NCI-H345 treated with DMSO at 0.1 percent for 48 hours (cell line): ENCODE results near the gene CISH.

Experiments
- DNase-seq: peaks from one replicate; lab custom pipeline; 2025; ENCODE audit not compliant: unreplicated experiment; lab: John Stamatoyannopoulos, UW

The CISH gene

DNA sequence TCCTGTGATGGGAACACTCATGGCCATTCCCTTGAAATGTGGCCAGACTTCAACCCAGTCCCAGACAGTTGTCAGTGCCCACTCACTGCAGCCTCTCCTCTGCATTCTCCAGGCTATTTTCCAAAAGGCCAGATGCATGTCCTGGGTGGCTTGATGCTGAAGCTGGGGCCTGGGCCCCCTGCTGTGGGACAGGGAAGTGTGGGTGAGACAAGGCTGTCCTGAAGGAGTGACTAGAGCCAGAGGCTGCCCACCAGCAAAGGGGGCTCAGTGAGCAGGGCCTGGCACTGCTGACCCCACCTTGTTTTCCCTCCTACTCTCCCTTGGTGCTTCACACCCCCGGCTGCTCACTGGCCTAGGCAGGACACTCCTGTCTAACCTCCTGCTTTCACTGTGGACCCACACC is 11.9 kb downstream of the CISH start:
- no peak for DNase-seq

DNA sequence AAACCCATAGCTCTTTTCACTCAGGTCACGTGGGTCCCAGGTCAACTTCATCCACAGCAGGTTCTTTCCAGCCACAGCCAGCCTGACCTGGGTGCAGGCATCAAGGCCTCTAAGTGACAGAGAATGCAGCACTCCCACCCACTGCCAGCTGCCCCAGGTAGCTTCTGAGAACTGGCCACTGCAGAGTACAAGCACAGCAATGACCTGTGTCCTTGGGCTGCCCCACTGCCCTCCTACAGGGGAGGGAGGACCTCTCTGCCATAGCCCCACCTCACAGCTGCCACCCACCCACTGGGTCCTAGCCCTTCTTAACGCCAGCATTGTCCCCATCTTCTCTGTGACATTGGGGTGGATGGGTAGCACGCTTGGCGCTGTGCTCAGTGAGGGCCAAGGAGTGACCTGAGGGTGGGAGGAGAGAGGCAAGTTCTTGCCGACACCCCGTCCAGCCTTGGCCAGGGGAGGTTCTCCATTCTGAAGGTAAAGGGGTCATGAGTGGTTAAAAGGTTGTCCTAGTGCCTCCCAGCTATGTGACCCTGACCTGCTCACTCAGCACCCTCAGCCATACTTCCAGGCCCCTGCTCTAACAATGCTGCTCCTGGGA is 12.4 kb downstream of the CISH start:
- DNase-seq = no peak

DNA sequence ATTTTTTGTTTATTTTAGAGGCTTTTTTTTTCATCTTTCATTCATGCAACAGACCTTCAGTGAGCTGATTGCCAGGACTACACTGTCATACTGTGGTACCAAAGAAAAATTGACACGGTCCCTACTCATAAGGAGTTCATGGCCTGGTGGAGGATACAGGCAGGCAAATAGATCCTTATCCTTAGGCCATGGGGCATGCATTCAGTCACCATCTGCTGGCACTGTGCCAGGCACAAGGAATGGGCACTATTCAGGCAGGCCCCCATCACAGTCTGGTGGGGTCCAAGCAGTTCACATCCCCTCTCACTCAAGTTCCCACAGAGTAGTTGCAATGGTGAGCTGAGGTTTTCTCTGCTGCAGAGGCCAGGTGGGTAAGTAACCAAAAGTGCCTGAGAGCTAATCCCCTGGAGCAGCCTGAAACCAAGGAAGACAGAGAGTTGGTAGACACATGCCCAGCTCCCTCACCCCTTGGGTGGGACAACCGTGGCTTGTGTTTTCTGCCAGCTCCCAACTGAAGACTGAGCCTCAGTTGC is 17.3 kb downstream of the CISH start:
- no peak for DNase-seq

DNA sequence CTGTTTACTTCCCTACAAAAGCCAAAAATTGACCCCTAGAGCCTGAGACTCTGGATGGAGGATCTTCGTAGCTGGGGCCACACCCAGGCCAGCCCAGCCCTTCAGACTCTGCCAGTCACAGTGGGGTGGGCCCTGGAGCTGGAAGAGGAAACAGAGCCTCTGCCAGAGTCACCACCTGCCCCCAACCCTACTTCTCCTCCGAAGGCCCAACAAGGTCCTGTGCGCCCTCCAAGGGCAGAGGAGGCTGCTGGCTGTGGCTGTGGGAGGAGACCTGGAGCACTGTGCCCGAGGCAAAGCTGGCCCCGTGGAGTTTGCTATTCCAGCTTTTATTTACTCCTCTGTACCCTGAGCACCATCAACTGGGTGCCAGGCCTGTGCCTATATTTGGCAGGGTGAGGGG is 19.0 kb downstream of the CISH start:
- DNase-seq = no peak

DNA sequence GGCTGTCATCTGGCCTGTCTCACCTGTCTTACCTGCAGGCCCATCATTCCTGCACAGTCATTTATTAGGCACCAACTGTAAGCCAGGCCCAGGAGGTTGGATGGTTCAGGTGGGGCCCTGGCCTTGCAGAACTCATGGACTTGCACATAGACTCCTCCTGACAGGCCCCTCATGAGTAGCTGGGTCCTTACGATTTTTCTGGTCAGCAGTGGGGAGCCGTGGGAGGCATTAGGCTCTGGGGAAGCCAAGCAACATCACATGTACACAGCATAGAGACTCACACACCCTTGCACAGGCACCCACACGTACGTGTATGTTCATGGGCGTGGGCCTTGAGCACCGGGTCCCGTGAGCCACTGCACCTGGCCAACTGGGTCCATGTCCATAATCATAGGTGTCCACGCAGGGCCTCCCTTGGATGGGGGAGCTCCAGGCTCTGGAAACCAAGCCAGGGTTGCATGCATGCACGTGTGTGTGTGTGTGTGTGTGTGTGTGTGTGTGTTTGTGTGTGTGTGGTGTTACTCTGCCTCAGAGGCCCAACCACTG is 20.3 kb downstream of the CISH start:
- no peak for DNase-seq

- DNase-seq = no peak
Observed at GRCh38 chr3:50588759-50589433, 22.7 kb downstream of the CISH start.

DNA sequence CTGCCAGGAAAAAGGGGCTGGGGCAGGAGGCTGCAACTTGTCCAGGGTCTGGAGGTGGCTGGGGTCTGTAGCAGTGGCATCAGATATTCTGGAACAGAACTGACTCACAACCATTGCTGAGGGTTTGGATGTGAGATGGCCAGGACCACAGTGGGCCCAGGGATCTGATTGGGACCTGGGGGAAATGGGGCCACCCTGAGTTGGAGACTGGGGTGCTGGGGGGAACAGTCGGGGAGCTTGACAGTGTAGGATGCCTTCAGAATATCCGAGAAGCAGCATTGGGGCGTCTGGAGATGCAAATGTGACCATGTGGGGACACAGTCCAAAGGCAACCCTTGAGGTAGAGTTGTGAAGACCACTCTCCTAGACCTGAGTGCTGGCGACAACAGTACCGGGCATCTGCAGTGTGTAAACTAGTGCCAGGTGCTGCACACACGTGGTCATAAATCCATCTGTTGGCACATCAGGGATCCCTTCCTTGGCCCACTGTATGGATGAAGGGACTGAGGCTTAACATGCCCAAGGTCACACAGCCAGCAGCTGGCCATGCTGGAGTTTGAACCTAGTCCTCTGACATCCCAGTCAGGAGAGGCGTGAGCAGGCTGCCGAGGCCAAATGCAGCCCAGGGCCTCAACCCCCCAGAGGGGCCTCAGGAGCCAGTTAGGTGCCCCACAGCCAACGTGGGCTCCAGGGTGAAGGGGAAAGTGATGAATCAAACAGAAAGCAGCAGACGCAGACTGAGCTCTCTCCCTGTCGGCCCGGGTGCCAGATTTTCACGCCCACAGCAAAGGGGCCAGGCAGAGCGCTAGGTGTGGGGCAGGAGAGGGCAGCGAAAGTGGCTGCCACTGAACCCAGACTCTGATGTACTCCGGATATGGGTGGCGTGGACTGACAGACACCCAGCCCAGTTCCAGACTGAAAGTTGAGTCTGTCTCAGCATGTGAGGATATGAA is 23.5 kb downstream of the CISH start:
- DNase-seq = no peak

- no peak for DNase-seq
Observed at GRCh38 chr3:50587373-50587772, 24.2 kb downstream of the CISH start.

DNA sequence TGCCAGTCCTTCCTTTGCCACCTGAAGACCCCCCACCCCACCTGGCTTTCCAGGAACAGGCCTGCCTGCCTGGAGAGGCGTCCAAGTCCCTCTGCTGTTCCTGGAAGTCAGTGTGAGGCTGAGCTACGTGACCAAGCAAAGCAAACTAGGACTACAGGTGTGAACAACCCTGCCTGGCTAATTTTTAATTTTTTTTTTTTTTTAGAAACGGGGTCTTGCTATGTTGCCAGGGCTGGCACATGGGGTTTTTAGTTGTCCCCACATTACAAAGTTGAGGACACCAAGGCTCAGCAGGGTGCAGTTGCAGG is 24.9 kb downstream of the CISH start:
- DNase-seq = no peak

DNA sequence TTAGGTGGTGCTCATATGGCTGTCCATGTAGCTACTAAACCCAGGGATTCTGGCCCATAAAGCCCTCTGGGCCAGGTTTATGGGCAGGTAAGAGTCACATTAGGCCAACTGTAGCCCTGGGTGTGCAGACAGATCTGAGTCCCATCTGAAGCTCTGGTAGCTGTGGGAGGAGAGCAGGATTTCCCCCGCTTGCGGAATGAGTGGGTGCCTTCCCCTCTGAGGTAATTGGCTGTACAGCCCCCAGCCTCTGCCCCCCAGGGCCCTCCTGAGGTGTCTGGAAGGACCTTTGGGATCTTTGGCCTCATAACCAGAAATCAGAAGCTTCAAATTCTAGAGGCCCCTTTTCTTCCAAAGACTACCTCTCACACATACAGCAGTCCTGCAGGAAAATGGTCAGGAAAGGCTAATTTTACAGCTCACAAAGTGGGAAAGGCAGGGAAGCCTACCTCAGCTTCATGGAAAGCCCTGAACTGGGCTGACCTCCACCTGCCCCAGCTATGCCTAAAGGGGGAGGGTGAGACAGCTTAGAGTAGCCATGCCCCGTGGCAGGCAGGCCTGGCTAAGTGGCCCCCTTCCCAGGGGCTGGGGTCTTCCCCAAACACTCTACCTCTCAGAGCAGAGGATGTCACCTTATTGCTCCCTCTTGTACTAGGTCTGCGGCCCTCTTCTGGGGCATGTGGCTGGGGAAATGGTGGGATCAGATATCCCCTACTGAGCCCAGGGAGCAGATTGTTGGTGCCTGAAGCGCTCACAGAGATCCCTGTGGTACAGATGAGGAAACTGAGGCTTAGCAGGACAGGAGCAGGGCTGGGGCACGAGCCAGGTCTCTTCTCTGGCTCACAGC is 25.4 kb downstream of the CISH start:
- no peak for DNase-seq

DNA sequence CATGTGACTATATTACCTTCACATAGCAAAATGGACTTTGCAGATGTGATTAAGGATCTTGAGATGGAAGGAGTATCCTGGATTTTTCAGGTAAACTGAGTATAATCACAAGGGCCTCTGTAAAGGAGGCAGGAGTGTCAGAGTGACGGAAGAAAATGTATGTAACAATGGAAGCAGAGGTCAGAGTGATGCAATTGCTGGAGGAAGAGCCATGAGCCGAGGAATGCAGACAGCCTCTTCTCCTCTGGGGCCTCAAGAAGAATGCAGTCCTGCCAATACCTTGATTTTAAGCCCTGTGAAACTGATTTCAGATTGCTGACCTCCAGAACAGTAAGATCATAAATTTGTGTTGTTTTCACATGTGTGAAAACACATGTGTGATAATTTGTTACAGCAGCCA is 27.2 kb downstream of the CISH start:
- DNase-seq = no peak

DNA sequence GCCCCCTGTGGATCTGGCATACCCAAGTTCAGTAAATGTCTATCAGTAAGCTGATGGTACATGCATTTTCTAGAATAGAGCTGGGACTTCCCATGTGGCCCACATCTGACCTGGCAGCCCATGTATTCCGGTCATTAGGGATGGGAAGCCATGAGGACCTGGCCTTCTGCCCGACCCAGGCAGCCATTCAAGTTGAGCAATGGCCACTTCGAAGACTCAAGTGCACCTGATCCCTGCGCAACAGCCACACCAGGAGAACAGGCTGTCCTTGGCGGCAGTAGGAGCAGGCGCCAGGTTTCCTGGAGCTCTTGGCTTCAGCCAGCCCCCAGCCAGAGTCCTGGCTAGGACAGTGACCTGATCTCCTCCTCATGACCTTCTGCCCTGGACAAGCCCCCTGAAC is 27.7 kb downstream of the CISH start:
- no peak for DNase-seq

DNA sequence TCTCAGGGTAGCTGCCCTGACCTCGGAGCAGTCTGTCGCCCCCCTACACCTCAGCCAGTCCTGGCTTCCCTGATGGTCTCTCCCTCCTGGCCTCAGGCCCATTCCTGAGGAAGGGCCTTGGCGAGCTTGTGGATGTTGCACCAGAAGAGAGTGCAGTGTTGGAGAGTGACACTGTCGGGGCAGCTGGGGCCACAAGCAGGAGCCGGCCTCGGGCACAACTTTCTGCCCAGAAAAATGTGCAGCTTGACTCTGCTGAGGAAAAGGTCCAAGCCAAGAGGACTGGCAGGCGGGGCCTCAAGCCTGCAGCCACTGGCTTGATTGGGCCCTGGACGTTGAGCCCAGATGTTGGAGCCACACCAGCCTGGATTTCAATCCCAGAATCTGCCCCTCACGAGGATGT is 29.5 kb downstream of the CISH start:
- no peak for DNase-seq

GRCh38 chr3:50581459-50581842 is 30.1 kb downstream of the CISH start:
- DNase-seq = no peak

DNA sequence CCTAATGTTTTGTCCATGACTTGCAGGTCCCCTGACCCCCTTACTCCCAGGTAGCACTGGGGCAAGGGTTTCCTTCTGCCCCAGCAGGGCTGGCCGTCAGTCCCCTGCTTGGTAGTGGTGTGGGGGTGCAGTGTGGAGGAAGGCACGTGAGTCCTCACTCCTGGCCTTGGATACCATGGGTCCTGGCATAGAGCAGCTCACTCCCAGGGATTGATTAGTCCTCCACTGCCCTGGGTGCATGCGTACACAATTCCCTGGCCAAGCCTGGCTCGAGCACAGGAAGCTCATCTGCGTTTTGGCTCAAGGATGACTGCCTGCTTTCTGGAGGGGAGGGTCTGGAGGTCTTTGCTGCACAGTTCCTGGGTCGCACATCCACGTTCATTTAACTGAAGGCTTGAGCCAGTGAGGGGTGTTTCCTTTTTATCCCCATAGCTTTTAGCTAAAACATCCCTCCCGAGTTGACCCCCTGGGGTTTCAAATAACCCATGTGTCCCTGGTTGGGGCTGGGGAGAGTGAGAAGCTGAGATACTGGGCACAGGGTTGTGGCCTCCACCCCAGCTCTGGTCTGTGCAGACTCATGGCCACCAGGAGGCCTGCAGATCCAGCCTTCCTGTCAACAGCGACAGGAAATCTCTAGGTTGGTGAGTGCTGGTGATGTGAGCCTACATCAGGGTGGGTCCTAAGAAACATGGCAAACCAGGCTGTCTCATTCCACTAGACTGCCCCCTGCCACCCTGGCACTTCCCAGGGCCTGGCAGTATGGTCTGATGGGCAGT is 30.7 kb downstream of the CISH start:
- no peak for DNase-seq

- DNase-seq = no peak
Observed at GRCh38 chr3:50577348-50577747, 34.2 kb downstream of the CISH start.

- DNase-seq = no peak
Observed at GRCh38 chr3:50575372-50575771, 36.2 kb downstream of the CISH start.

- no peak for DNase-seq
Observed at GRCh38 chr3:50574444-50574831, 37.1 kb downstream of the CISH start.

DNA sequence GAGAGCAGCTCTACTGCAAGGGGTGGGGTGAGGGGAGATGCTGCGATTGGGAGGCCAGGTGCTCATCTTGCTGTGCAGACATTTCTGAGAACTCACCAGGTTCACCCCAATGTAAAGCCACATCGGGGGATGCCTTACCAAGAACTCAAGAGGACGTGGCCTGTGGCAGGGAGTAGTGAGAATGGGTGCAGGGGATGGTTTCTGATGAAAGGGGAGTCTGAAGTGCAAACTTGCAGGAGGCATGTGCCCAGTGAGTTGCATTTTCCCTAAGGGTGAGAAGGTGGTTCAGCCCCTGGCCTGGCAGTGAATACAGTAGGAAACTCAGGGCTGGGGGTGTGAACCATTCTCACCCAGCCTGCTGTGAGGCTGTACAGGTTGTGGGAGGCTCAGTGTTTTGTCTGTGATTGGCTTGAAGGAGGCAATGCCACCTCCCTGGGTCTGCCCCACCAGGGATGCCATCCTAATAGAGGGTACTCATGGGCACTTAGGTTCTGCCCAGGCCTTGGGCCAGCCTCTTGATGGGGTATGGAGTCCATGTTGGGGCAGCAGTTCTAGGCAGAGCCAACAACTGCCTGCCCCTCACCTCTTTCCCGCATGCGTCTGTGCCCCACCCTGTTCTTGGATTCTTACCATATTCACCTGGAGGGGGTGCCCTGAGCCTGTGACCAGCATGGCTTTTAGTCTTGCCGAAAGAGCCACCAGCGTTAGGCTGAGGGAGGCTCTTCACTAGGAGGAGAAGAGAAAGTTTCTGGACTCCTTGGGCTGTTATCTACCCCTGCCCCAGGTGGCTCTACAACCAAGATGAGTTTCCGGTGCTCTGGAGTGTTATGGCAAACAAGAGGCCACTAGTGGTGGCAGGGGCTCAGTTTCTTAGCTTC is 37.8 kb downstream of the CISH start:
- no peak for DNase-seq
